ENCODE data around the gene PPP6R2.

DNA sequence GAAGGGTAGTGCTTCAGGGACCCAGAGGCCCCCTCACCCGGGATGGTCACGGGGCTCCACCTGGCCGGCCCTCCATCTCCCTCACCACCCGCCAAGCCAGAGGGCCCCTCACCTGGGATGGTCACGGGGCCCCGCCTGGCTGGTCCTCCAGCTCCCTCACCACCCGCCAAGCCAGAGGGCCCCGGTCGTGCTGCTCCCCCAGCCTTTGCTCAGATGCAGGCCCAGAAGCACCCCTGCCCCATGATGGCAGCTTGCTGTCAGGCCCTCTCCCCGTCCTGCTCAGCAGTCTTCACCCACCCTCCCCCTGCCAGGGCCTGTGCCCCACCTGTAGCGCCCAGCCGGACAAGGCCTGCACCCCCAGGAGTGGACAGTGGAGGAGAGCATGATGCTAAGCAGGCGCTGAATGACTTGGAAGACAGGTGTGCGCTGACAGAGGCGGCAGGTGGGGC lies 23.6 kb upstream of the PPP6R2 start:
- TF ChIP-seq MAFK (IDR thresholded peaks at IDR 0.05; ENCODE audit: low read depth, low read length) (no peak), RBBP5 (IDR thresholded peaks at IDR 0.05; ENCODE audit: borderline replicate concordance, low read depth, low read length) (no peak), KDM1A (IDR thresholded peaks at IDR 0.05; ENCODE audit: borderline replicate concordance, low read length) (no peak), EZH2 (IDR thresholded peaks at IDR 0.05; ENCODE audit: low read depth, low read length, severe bottlenecking) (no peak), POLR2AphosphoS5 (IDR thresholded peaks at IDR 0.05; ENCODE audit: low read depth, low read length) (no peak), SP2 (IDR thresholded peaks at IDR 0.05; ENCODE audit: low read length) (no peak), RFX5 (IDR thresholded peaks at IDR 0.05; ENCODE audit: borderline replicate concordance, low read depth, low read length) (no peak), NRF1 (IDR thresholded peaks at IDR 0.05; ENCODE audit: low read depth, low read length) (no peak), RAD21 (IDR thresholded peaks at IDR 0.05 in 1 of 2, conservative IDR thresholded peaks at IDR 0.05 in 1 of 2; ENCODE audit: low read depth in 2 of 2, low read length in 2 of 2) (no peak)
- TF ChIP-seq, protein P1, sequence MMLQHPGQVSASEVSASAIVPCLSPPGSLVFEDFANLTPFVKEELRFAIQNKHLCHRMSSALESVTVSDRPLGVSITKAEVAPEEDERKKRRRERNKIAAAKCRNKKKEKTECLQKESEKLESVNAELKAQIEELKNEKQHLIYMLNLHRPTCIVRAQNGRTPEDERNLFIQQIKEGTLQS (IDR thresholded peaks at IDR 0.05; ENCODE audit: insufficient read depth, low read depth, low read length): no peak
- TF ChIP-seq, protein P2, sequence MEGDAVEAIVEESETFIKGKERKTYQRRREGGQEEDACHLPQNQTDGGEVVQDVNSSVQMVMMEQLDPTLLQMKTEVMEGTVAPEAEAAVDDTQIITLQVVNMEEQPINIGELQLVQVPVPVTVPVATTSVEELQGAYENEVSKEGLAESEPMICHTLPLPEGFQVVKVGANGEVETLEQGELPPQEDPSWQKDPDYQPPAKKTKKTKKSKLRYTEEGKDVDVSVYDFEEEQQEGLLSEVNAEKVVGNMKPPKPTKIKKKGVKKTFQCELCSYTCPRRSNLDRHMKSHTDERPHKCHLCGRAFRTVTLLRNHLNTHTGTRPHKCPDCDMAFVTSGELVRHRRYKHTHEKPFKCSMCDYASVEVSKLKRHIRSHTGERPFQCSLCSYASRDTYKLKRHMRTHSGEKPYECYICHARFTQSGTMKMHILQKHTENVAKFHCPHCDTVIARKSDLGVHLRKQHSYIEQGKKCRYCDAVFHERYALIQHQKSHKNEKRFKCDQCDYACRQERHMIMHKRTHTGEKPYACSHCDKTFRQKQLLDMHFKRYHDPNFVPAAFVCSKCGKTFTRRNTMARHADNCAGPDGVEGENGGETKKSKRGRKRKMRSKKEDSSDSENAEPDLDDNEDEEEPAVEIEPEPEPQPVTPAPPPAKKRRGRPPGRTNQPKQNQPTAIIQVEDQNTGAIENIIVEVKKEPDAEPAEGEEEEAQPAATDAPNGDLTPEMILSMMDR (IDR thresholded peaks at IDR 0.05; ENCODE audit: control extremely low read depth in 1 of 3, insufficient read depth in 1 of 3, low read depth in 1 of 3, low read length in 3 of 3): no peak
